NCI-H748 treated with DMSO at 0.1 percent for 48 hours (cell line): Measurements from ENCODE around the gene DBF4.
"Not testable (repeated sequence)": the region's sequence is repeated elsewhere in the genome, so short reads cannot be mapped to it uniquely, and the experiment has no call there.

Experiments
- DNase-seq: peaks from one replicate; lab custom pipeline; 2025; lab: John Stamatoyannopoulos, UW

DBF4 gene, protein sequence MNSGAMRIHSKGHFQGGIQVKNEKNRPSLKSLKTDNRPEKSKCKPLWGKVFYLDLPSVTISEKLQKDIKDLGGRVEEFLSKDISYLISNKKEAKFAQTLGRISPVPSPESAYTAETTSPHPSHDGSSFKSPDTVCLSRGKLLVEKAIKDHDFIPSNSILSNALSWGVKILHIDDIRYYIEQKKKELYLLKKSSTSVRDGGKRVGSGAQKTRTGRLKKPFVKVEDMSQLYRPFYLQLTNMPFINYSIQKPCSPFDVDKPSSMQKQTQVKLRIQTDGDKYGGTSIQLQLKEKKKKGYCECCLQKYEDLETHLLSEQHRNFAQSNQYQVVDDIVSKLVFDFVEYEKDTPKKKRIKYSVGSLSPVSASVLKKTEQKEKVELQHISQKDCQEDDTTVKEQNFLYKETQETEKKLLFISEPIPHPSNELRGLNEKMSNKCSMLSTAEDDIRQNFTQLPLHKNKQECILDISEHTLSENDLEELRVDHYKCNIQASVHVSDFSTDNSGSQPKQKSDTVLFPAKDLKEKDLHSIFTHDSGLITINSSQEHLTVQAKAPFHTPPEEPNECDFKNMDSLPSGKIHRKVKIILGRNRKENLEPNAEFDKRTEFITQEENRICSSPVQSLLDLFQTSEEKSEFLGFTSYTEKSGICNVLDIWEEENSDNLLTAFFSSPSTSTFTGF

DNA sequence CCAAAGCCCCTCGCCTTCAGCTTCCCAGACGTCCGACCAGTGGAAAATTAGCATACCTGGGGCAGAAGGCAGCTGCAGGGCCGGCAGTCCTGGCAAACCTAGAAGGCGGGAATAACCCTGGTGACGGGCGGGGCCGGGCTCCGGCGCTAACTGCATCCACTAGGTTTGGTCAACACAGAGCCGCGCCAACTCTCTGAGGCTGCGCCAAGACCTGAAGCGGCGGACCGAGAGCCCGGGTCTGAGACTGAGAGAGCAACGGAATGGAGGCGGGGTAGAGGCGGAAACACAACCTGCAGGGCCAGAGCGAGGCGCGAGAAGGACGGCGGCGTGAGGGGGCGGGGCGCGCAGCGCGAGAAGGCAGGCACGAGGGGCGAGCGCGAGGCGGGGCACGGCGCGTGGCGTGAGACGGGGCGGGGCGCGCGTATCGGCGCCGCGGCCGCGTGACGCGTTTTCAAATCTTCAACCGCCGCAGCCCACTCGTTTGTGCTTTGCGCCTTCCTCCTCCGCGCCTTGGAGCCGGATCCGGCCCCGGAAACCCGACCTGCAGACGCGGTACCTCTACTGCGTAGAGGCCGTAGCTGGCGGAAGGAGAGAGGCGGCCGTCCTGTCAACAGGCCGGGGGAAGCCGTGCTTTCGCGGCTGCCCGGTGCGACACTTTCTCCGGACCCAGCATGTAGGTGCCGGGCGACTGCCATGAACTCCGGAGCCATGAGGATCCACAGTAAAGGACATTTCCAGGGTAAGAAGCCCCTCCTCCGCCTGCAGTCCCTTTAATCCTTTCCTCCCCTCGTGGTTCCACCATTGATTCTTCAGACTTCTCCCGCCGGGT, at the start of gene DBF4, which contains the start of gene SLC25A40:
DBF4 (plus strand) TSS at position 454 of the 829 bp plus-strand sequence; CDS start at position 694, 240 bp downstream.
SLC25A40 (minus strand) TSS at position 321 of the 829 bp plus-strand sequence. CDS start 17,633 bp downstream, outside the sequence.
- peak; percentile 91 for DNase-seq

DNA sequence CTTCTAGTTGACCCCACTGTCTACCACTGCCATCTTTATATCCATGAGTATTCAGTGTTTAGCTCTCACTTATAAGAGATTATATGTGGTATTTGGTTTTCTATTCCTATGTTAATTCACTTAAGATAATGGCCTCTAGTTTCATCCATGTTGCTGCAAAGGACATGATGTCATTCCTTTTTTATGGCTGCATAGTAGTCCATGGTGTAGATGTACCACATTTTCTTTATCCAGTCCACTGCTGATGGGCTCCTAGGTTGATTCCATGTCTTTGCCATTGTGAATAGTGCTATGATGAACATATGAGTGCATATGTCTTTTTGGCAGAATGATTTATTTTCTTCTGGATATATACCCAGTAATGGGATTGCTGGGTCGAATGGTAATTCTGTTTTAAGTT, 47.9 kb upstream of the DBF4 start:
- not testable (repeated sequence) for DNase-seq

DNA sequence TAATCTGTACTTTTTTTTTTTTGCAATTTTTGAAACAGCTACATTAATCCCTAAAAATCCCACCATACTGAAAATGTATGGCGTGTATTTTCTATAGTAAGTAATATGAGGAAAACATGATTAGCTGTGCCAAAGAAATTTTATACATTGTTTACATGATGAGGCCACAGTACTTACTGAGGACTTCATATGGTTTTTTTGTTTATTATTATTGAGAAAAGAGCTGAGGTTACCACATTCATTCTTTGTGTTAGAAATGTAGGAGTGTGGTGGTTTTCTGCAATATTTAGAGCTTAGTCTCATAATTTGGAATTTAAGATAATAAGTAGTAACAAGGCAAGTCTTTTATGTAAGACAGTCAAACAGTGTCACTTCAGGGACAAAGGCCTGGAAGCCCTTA, 45.2 kb upstream of the DBF4 start:
- no peak for DNase-seq

DNA sequence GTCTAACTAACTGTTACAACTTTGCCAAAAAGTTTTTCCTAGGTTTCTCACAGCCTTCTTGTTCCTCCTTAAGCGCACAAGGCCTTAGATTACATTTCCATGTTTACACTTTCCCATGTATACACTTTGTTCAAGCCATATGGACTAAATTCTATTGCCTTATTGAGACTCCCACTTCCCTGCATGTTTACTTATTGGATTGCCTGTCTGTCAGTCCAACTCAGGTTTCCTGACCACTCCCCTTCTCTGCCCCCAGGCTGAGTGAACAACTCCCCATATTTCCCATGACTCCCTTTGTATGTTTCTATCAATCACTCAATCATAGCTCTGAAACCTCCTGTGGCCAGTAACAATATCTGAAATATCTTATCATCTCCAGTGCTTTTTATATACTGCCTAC, 43.2 kb upstream of the DBF4 start:
- peak; percentile 14 for DNase-seq

DNA sequence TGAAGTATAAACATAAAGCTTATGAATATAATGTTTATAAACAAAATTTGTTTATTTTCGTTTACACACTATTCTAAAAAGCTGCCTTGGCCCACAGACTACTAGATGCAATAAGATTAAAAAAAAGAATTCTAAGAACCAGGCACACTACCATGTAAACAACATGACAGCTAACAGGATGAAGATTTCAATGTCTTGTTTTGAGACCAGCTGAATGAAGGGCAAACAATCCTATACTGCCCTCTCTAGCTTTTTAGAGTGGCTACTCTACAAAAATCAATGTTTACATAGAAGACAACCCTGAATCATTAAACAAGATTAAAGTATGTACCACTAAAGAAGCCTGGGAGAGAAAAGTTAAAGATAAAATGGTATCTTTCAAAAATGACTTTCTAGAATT, 38.7 kb upstream of the DBF4 start:
- DNase-seq: no peak

DNA sequence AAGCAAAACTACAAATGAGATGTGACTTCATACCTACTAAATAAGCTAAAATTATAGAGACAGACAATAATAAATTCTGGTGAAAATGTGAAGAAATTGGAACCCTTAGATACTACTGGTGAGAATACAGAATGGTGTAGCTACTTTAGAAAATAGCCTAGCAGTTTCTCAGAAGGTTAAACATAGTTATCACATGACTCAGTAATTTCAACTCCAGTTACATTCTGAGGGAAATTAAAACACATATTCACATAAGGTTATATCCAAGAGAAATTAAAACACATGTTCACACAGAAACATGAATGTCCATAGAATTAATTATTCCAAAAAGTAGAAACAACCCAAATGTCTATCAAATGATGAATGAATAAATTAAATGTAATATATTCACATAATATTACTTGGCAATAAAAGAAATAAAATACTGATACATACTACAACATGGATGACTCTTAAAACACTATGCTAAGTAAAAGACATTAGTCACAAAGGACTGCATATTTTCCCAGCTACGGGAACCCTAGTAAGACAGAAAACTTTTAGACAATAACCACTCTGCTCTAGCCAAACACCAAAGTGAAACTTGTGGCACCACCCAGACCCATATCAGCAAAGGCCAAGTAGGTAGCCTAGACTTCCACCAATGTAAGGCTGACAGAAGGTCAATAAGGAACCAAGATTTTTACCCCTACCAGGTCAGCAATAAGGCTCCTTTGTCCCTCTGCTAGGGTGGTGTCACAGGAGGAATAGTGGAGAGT, 25.3 kb upstream of the DBF4 start:
- DNase-seq: no peak

DNA sequence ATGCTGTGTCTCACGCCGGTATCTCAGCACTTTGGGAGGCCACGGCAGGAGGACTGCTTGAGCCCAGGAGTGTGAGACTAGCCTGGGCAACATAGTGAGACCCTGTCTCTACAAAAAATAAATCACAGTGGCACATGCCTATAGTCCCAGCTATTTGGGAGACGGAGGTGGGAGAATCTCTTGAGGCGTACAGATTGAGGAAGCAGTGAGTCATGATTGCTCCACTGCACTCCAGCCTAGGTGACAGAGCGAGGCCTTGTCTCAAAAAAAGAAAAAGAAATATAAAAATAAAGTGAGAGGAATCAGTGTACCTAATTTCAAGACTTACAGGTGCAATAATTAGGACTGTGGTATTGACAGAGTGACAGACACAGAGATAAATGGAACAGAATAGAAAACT, 24.0 kb upstream of the DBF4 start:
- no peak for DNase-seq

DNA sequence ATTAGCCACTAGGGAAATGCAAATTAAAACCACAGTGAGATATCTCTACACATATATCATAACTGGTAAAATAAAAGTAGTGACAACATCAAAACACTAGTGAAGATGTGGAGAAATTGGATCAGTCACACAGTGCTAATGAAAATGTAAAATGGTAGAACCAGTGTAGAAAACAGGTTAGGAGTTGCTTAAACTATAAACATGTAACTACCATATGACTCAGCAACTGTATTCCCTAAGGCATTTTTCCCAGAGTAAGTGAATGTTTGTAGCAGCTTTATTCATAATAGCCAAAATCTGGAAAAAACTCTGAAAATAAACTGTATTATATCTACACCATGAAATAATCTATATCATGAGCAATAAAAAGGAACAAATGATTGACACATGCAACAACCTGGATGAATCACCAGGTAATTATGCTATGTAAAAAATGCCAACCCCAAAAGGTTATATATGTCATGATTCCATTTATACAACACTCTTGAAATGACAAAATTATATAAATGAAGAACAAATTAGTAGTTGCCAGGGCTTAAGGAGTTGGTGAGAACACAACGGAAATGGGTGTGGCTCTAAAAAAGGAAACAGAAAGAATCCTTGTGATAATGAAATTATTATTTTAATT, 22.9 kb upstream of the DBF4 start:
- no peak for DNase-seq

DNA sequence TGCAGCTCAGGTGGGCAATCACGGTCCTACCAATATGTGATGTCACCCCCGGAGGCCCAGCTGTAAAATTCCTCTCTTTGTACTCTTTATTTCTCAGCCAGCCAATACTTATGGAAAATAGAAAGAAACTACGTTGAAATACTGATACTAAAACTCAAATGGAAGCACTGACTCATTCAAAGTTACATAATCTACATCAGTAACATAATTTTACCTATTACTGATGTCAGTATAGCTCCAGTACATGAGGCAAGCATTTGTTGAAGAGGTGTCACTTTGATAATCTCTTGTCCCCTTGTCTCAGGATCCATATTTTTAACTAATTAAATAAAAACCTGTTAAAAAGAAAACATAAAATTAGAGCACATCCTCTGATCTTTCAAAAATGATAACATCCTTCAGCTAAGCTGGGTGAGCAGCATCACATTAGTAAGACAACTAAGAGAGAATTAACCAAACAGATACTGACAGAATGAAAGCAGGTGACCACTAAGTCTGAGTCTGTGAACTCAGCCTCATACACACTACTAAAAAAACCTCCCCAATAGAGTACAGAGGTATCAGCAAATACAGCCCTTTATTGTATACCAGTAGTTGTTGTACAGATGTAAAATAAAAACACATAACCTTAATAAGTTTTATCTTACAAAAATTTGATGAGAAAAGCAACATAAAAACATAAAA, 17.7 kb upstream of the DBF4 start:
- no peak for DNase-seq

DNA sequence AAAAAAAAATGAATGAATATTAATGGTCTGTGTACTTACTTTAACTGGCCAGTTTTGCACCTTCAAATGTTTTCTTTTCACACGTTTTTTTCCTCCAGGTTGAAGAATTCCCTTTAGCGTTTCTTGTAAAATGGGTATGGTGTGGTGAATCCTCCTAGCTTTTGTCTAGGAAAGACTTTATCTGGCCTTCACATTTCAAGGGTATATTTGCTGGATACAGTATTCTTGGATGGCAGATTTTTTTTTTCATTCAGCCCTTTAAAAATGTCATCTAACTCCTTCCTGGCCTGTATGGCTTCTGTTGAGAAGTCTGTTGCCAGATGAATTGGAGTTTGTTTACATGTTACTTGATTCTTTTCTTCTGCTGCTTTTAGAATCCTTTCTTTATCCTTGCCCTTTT, 10.2 kb upstream of the DBF4 start:
- no peak for DNase-seq

DNA sequence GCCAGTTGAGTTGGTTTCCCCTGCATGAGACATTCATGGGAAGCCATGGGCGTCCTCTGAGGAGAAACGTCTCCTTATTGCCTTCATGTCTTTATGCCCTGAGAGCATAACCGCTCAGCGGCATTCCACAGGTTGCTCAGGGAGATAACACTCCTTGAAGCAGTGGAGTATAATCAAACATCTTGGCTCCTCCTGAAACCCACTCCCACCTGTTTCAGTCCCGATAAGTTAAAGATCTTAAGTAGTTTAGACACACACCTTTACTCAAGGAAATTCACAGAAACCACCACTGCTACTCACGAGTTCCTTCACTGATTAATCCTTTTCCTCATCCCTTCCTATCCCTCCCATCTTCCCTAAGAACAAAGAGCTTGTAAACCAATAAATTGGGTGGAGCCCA, 9.8 kb upstream of the DBF4 start:
- DNase-seq: not testable (repeated sequence)

DNA sequence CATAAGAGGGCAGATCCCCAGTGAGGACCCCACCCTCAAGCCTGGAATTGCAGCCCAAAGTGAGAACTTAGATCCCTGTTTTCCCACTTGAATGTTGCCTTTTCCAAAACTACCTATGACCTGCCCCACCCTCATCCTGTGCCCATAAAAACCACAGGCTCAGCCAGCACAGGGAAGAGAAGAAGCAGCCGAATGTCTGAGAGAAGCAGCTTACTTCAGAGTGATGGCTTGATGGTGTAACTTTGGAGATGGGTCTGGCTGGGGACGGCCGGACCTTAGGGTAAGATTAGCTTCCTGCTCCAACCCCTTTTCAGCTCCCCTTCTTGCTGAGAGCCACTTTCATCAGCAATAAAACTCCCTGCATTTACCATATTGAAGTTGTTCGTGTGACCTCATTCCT, 5.8 kb upstream of the DBF4 start:
- DNase-seq: no peak

DNA sequence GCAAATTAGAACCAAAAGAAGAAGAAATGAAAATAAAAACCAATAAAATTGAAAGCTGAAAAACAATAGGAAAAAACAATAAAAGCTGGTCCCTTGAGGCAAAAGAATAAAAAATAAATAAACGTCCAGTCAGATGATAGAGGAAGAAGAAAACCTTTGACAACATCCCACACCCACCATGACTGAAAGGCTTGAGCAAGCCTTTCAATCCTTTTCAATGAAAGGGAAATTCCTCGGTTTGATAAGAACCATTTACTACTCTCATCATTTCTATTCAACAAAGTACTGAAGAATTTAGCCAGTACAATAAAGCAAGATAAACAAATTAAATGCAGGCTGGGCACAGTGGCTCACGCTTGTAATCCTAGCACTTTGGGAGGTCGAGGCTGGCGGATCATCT, 3.9 kb upstream of the DBF4 start:
- no peak for DNase-seq

DNA sequence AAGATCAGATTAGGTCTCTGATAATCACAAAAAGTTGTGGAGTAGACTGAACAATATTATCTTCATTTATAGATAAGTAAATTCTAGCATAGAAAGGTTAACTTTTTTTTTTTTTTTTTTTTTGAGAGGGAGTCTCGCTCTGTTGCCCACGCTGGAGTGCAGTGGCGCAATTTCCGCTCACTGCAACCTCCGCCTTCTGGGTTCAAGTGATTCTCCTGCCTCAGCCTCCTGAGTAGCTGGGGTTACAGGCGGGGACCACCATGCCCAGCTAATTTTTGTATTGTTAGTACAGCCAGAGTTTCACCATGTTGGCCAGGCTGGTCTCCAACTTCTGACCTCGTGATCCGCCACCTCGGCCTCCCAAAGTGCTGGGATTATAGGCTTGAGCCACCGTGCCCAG, 3.0 kb upstream of the DBF4 start:
- not testable (repeated sequence) for DNase-seq

DNA sequence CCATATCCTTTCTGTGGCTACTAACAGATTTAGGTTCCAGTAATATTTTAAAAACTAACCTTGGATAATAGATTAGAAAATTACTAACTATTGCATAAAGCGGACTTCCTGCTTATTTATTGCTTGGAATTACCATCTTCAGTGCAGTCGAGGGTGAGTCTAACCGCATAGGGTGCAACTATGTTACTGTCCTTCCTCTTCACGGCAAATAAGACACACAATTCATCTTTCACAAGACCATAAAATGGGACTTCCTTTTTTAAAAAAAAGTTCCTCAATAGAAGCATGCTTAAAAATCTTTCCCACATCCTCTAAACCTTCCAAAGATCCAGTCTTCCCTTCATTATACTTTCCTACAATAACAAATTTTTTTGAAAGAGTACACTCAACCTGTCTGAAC, 2.2 kb upstream of the DBF4 start:
- DNase-seq: no peak

DNA sequence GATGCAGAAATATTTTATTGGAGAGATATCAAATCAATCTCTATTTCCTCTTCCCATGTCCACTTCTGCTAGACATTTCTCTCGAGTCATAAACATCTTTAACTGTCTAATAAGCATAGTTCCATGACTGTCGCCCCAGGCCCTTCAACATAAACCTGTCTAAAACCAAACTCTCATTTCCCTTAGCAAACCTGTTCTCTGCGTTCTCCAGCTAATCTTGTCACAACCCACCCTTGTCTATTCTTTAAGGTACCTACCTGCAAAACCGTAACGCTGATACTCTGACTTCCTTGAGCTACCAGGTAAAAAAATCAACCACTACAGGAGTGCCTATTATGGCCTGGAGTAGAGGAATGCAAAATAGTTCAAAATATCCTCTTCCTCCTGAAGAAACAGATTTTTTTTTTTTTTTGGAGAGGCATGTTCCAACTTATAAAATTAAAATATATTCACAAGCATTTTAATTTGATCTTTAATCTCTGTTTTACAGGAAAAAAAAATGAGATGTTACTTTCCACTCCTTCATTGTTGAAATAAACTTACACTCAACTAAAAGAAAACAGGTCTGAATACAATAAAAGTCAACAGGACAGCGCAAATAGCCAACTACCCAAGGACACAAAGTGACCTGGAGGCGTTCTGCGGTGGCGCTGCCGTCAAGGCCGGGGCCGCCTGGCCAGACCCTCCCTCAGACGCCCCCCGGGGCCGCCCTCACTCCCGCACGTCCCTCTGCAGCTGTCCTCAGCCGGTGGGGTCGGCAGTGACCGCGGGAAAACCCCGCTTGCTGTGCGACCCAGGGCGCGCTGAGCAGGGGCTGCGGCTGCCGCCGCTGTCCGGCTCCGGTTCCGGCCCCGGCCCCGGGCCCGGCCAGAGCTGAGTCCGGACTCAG, 898 bp upstream of the DBF4 start:
- DNase-seq: peak; percentile 44

DNA sequence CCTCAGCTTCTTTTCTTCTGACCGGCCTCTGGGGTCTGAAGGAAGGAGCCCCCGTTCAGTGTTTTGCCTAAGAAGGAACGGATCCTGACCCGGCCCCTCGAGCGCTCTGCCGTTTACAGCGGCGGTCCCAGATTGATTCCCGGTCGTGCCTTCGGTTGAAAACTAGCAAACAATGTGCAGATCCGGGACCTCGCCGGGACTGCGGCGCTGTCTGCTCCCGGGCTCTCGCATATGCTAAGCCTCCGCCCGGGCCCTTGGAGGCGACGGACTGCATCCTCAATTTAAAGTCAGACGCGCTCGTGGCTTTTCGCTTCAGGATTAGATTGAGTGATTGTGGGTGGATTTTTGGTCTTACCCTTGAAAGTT, 559 bp downstream of the DBF4 start:
- DNase-seq: no peak

DNA sequence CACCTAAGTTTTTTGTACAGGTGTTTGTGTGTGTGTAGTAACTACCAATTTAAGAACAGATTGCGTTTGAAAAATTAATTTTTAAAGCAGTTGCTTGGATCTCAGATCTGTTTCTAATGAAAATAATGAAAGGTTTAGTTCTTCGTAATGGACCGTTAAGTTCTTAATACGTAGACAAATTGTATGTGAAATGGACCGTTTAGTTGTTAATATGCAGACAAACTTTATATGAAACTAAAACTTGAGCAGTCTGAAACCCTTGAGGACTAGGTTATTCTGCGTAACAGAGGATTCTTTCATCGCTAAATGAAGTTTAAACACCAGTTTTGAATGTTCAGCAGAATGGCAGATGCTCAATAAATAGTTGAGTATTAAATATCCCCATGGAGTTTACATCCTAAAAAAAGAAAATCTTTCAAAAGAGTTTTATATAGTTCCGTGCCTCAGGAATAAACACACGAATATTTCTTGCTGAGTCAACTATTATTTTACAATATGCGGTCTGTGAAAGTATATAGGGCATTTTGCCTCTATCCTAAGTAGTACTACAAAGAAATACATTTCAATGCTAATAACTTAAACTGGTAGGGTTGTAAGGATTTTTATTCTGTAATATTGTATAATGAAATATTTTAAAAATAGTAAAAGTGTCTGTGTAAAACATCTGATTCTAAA, 1.2 kb downstream of the DBF4 start:
- no peak for DNase-seq

DNA sequence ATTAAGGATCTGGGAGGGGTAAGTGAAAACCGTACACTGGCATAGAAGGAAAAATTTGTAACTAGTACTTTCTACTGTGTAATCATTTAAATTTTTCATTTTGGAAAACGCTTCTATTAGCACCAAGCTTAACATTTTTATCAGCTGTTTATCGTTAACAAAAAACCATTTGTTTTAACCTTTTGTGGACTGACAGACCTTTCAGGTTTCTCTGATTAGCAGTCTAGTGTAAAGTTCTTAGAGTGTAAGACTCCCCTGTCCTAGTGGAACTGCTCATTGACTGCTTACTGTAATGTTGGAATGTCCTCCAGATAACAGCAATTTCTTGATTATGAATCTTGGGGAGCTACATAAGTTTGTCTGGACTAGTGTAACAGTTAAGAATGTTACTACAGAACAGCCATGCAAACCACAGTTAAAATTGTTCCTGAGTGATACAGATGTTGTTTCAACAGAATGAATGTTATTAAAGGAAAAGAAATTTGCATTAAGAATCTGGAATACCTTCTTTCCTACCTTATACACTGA, 2.0 kb downstream of the DBF4 start:
- DNase-seq: no peak
